ENCODE results near the gene CSNK1G2. TPM values are rescaled to one million over a fixed set of nuclear protein-coding genes. Genes with fewer than 3 reads are reported as not detected.

The CSNK1G2 gene
- total RNA-seq, 1 experiment from 2014 or later: 100.0 TPM

GRCh38 chr19:1907563-1908363, 33.2 kb upstream of the CSNK1G2 start:
- DNase-seq: no peak
- TF ChIP-seq, protein P1, sequence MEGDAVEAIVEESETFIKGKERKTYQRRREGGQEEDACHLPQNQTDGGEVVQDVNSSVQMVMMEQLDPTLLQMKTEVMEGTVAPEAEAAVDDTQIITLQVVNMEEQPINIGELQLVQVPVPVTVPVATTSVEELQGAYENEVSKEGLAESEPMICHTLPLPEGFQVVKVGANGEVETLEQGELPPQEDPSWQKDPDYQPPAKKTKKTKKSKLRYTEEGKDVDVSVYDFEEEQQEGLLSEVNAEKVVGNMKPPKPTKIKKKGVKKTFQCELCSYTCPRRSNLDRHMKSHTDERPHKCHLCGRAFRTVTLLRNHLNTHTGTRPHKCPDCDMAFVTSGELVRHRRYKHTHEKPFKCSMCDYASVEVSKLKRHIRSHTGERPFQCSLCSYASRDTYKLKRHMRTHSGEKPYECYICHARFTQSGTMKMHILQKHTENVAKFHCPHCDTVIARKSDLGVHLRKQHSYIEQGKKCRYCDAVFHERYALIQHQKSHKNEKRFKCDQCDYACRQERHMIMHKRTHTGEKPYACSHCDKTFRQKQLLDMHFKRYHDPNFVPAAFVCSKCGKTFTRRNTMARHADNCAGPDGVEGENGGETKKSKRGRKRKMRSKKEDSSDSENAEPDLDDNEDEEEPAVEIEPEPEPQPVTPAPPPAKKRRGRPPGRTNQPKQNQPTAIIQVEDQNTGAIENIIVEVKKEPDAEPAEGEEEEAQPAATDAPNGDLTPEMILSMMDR (conservative IDR thresholded peaks at IDR 0.05): no peak
- Histone ChIP-seq H2BK15ac (ENCODE audit: low read depth, low read length) (no peak overlapping the region), H3K27ac (ENCODE audit: insufficient read length, low read depth, low read length) (no peak overlapping the region), H3K9ac (ENCODE audit: extremely low read depth, insufficient read length, low read length) (no peak overlapping the region), H2AFZ (ENCODE audit: low read length) (no peak overlapping the region), H2BK120ac (ENCODE audit: low read depth, low read length, poor library complexity, severe bottlenecking) (no peak overlapping the region), H3K23me2 (ENCODE audit: insufficient read length, low read depth, low read length, poor library complexity, severe bottlenecking) (peaks cover 4% of the 10 kb centered on the region), H4K20me1 (ENCODE audit: control insufficient read depth, insufficient read depth, insufficient read length) (no peaks in the 10 kb centered on the region), H3K56ac (ENCODE audit: insufficient read length, low read depth, low read length) (no peak overlapping the region), H3K79me1 (ENCODE audit: insufficient read depth, low read depth, low read length, poor library complexity, severe bottlenecking) (peaks cover 4% of the 10 kb centered on the region), H3K79me2 (ENCODE audit: insufficient read depth, low read length) (peaks cover 17% of the 10 kb centered on the region; the same call in 1 of the 2 replicates), H3K18ac (ENCODE audit: insufficient read length, low read depth, low read length) (no peak overlapping the region), H2BK20ac (ENCODE audit: low read depth, low read length, poor library complexity, severe bottlenecking) (no peak overlapping the region), H3K14ac (ENCODE audit: insufficient read depth, low read length) (no peak overlapping the region; the same call in 1 of the 2 replicates), H2BK5ac (ENCODE audit: insufficient read length, low read length) (no peak overlapping the region), H3K9me3 (ENCODE audit: control insufficient read depth, low read depth, low read length) (no peaks in the 10 kb centered on the region), H4K5ac (ENCODE audit: insufficient read length, low read depth, low read length) (no peak overlapping the region), H2AK5ac (ENCODE audit: insufficient read length, low read length) (no peak overlapping the region), H3K4me2 (ENCODE audit: insufficient read depth, insufficient read length, low read length) (no peak overlapping the region), H4K91ac (ENCODE audit: insufficient read length, low read depth, low read length) (no peak overlapping the region), H2BK12ac (ENCODE audit: insufficient read length, low read depth, low read length) (no peak overlapping the region), H3K27me3 (ENCODE audit: insufficient read depth, low read length) (no peaks in the 10 kb centered on the region), H3K4me1 (ENCODE audit: insufficient read depth, low read length) (0 out of 2 replicates have a peak, but pooled peaks cover 2% of the 10 kb centered on the region), H3K23ac (ENCODE audit: insufficient read length, low read depth, low read length) (no peak overlapping the region), H3T11ph (ENCODE audit: low read length) (no peak overlapping the region), H4K8ac (replicated peaks; ENCODE audit: insufficient read length, low read depth, low read length) (no peak overlapping the region), H3K4ac (ENCODE audit: low read depth, low read length) (no peak overlapping the region; the same call in 1 of the 2 replicates)
- no CpG with 5 or more reads among the region's 43 CpGs for WGBS (ENCODE audit: extremely low coverage, insufficient read length, low lambda C conversion rate)
- H3K4me1 Mint-ChIP-seq: peaks cover 11 to 17% of the 10 kb centered on the region in 2 experiments
- no peaks in the 10 kb centered on the region for H3K27me3 Mint-ChIP-seq (ENCODE audit: low read depth)
- peaks cover 5 to 14% (median 8%) of the 10 kb centered on the region in 3 experiments; a peak in 6 of 7 replicates for H3K36me3 Mint-ChIP-seq (ENCODE audit: insufficient read depth in 1 of 3, low read depth in 3 of 3)
- H3K9me3 Mint-ChIP-seq: no peaks in the 10 kb centered on the region; a peak in 1 of 5 replicates
- H3K27ac Mint-ChIP-seq: no peak overlapping the region; a peak in 1 of 7 replicates
- no peak overlapping the region for H3K4me3 Mint-ChIP-seq
